Limb (tissue), 2 donors: ENCODE data around the gene NRG2.

ENCODE experiments used
- DNase-seq, 2 donors: peaks; one replicate each; pipeline ENCODE4 v3.0.0-alpha.2; 2016; ENCODE audit errors: extremely low spot score in 2 of 2

NRG2 gene

GRCh38 chr5:139882316-139882715, 160.8 kb downstream of the NRG2 start:
- DNase-seq, result no peak

GRCh38 chr5:139881143-139881733, 161.9 kb downstream of the NRG2 start:
- DNase-seq, result no peak

GRCh38 chr5:139880416-139881142, 162.5 kb downstream of the NRG2 start:
- no peak for DNase-seq

- DNase-seq, result no peak
Observed at GRCh38 chr5:139878093-139878492, 165.0 kb downstream of the NRG2 start.

- DNase-seq, result no peak
Observed at GRCh38 chr5:139877129-139877597, 165.9 kb downstream of the NRG2 start.

GRCh38 chr5:139875957-139876356, 167.1 kb downstream of the NRG2 start:
- DNase-seq, result no peak

GRCh38 chr5:139872851-139873794, 170.0 kb downstream of the NRG2 start:
- DNase-seq, result no peak

- no peak for DNase-seq
Observed at GRCh38 chr5:139872052-139872766, 170.9 kb downstream of the NRG2 start.

GRCh38 chr5:139871614-139872013, 171.5 kb downstream of the NRG2 start:
- no peak for DNase-seq

GRCh38 chr5:139870677-139871076, 172.4 kb downstream of the NRG2 start:
- DNase-seq, result no peak

- no peak for DNase-seq
Observed at GRCh38 chr5:139869042-139869790, 173.9 kb downstream of the NRG2 start.

- no peak for DNase-seq
Observed at GRCh38 chr5:139867581-139867980, 175.5 kb downstream of the NRG2 start.

GRCh38 chr5:139867109-139867508, 176.0 kb downstream of the NRG2 start:
- DNase-seq, result no peak

- DNase-seq, result no peak
Observed at GRCh38 chr5:139864716-139865483, 178.2 kb downstream of the NRG2 start.

GRCh38 chr5:139863855-139864558, 179.1 kb downstream of the NRG2 start:
- peak; percentile 42 to 80 for DNase-seq

GRCh38 chr5:139863361-139863760, 179.7 kb downstream of the NRG2 start:
- DNase-seq, result no peak

GRCh38 chr5:139862803-139863202, 180.3 kb downstream of the NRG2 start:
- no peak for DNase-seq

GRCh38 chr5:139862313-139862712, 180.8 kb downstream of the NRG2 start:
- DNase-seq, result no peak

GRCh38 chr5:139861889-139862207, 181.3 kb downstream of the NRG2 start:
- DNase-seq, result no peak
